ENCODE measurements around the gene MYRIP. TPM values are rescaled to one million over a fixed set of nuclear protein-coding genes. Genes with fewer than 3 reads are reported as not detected.

Gene MYRIP
- total RNA-seq, 2 donors from 2014 or later = 4.8 to 9.3 TPM

GRCh38 chr3:40042752-40043443 lies 233.5 kb downstream of the MYRIP start:
- no peak overlapping the region for H3K27ac ChIP-seq
- no peak for DNase-seq (ENCODE audit: low spot score)
- H3K9me3 ChIP-seq = no peaks in the 10 kb centered on the region
- 42% methylated on average over 4 of the region's 4 CpGs for WGBS
- H3K4me1 ChIP-seq (replicated peaks) = no peaks in the 10 kb centered on the region
- no peak for TF ChIP-seq POLR2A (IDR thresholded peaks at IDR 0.05)
- no peak for TF ChIP-seq POLR2AphosphoS5 (IDR thresholded peaks at IDR 0.05)
- TF ChIP-seq CTCF (IDR thresholded peaks at IDR 0.05) = no peak
- intact Hi-C loops (cut with DNase I) = no loop called here
- no peak overlapping the region for H3K4me3 ChIP-seq
- no peaks in the 10 kb centered on the region for H3K27me3 ChIP-seq (replicated peaks; ENCODE audit: insufficient read depth)
- H3K36me3 ChIP-seq = no peaks in the 10 kb centered on the region

- Histone ChIP-seq H3K4me3 (no peak overlapping the region), H3K36me3 (no peaks in the 10 kb centered on the region), H3K9me3 (no peaks in the 10 kb centered on the region), H3K4me1 (replicated peaks) (no peaks in the 10 kb centered on the region), H3K27ac (no peak overlapping the region), H3K27me3 (replicated peaks; ENCODE audit: insufficient read depth) (no peaks in the 10 kb centered on the region)
- no peak for TF ChIP-seq POLR2A (IDR thresholded peaks at IDR 0.05)
- no peak for TF ChIP-seq POLR2AphosphoS5 (IDR thresholded peaks at IDR 0.05)
- TF ChIP-seq CTCF (IDR thresholded peaks at IDR 0.05) = no peak
- WGBS = 3% methylated on average over 1 of the region's 1 CpG
- intact Hi-C loops (cut with DNase I) = no loop called here
- DNase-seq (ENCODE audit: low spot score) = no peak
Measured at GRCh38 chr3:40043444-40043755, 234.0 kb downstream of the MYRIP start.

- DNase-seq (ENCODE audit: low spot score) = no peak
- H3K27ac ChIP-seq = no peak overlapping the region
Measured at GRCh38 chr3:40044487-40044886, 235.1 kb downstream of the MYRIP start.

GRCh38 chr3:40045051-40045450 lies 235.6 kb downstream of the MYRIP start:
- WGBS = 98% methylated on average over 2 of the region's 2 CpGs
- TF ChIP-seq POLR2AphosphoS5 (IDR thresholded peaks at IDR 0.05) (no peak), CTCF (IDR thresholded peaks at IDR 0.05) (no peak), POLR2A (IDR thresholded peaks at IDR 0.05) (no peak)
- Histone ChIP-seq H3K27me3 (replicated peaks; ENCODE audit: insufficient read depth) (no peaks in the 10 kb centered on the region), H3K4me1 (replicated peaks) (no peaks in the 10 kb centered on the region), H3K27ac (no peak overlapping the region), H3K4me3 (no peak overlapping the region), H3K36me3 (no peaks in the 10 kb centered on the region), H3K9me3 (no peaks in the 10 kb centered on the region)
- DNase-seq (ENCODE audit: low spot score) = no peak
- intact Hi-C loops (cut with DNase I) = no loop called here

More at GRCh38 chr3:40044487-40044886, 235.1 kb downstream of the MYRIP start:
- Histone ChIP-seq H3K4me1 (replicated peaks) (no peaks in the 10 kb centered on the region), H3K4me3 (no peak overlapping the region), H3K36me3 (no peaks in the 10 kb centered on the region), H3K9me3 (no peaks in the 10 kb centered on the region), H3K27me3 (replicated peaks; ENCODE audit: insufficient read depth) (no peaks in the 10 kb centered on the region)
- 78% methylated on average over 5 of the region's 5 CpGs for WGBS
- no peak for TF ChIP-seq POLR2A (IDR thresholded peaks at IDR 0.05)
- TF ChIP-seq CTCF (IDR thresholded peaks at IDR 0.05) = no peak
- TF ChIP-seq POLR2AphosphoS5 (IDR thresholded peaks at IDR 0.05) = no peak
- intact Hi-C loops (cut with DNase I) = no loop called here

- TF ChIP-seq CTCF (IDR thresholded peaks at IDR 0.05) = no peak
- TF ChIP-seq POLR2A (IDR thresholded peaks at IDR 0.05) = no peak
- no peak for TF ChIP-seq POLR2AphosphoS5 (IDR thresholded peaks at IDR 0.05)
- WGBS = 95% methylated on average over 4 of the region's 4 CpGs
- Histone ChIP-seq H3K4me3 (no peak overlapping the region), H3K4me1 (replicated peaks) (no peaks in the 10 kb centered on the region), H3K27ac (no peak overlapping the region), H3K27me3 (replicated peaks; ENCODE audit: insufficient read depth) (no peaks in the 10 kb centered on the region), H3K36me3 (no peaks in the 10 kb centered on the region), H3K9me3 (no peaks in the 10 kb centered on the region)
- intact Hi-C loops (cut with DNase I) = no loop called here
- no peak for DNase-seq (ENCODE audit: low spot score)
Measured at GRCh38 chr3:40046149-40046548, 236.7 kb downstream of the MYRIP start.
